IgD-negative memory B cell (primary cell): ENCODE results near the gene PSG1. TPM values are rescaled to one million over a fixed set of nuclear protein-coding genes. Genes with fewer than 3 reads are reported as not detected.
"Not testable (repeated sequence)": the region's sequence is repeated elsewhere in the genome, so short reads cannot be mapped to it uniquely, and the experiment has no call there.

Experiments
- H3K27ac Mint-ChIP-seq, 3 donors: one replicate each; pipeline ENCODE4 v1.8.0; 2020 to 2022; ENCODE audit warnings: mild to moderate bottlenecking in 3 of 3, mixed read lengths in 3 of 3, moderate library complexity in 1 of 3
- H3K27me3 Mint-ChIP-seq: one replicate; pipeline ENCODE4 v1.8.0; 2021; ENCODE audit warnings: mixed read lengths
- H3K36me3 Mint-ChIP-seq: one replicate; pipeline ENCODE4 v1.8.0; 2020; ENCODE audit warnings: mild to moderate bottlenecking, mixed read lengths
- H3K4me1 Mint-ChIP-seq, 3 donors: one replicate each; pipeline ENCODE4 v1.8.0; 2020 to 2022; ENCODE audit warnings: mixed read lengths in 3 of 3, mild to moderate bottlenecking in 1 of 3
- H3K4me3 Mint-ChIP-seq, 4 donors: one replicate each; pipeline ENCODE4 v1.8.0; 2020 to 2022; ENCODE audit warnings: mild to moderate bottlenecking in 4 of 4, mixed read lengths in 4 of 4, moderate library complexity in 3 of 4
- H3K9me3 Mint-ChIP-seq, 3 donors: one replicate each; pipeline ENCODE4 v1.8.0; 2020 to 2021; ENCODE audit warnings: mixed read lengths in 3 of 3, mild to moderate bottlenecking in 1 of 3
- polyA plus RNA-seq: library from polyadenylated mRNA; unstranded; fragments of 300-500 nt; fragmentation: Illumina TruSeq; gene quantifications from one replicate; pipeline ENCODE4 v1.2.3, GENCODE V29; 2021

Gene PSG1
- polyA plus RNA-seq, 1 donor from 2014 or later, result not detected

GRCh38 chr19:42854745-42855144 lies 24.8 kb downstream of the PSG1 start:
- not testable (repeated sequence) for H3K36me3 Mint-ChIP-seq, H3K4me1 Mint-ChIP-seq, H3K27ac Mint-ChIP-seq, H3K4me3 Mint-ChIP-seq, H3K27me3 Mint-ChIP-seq, H3K9me3 Mint-ChIP-seq

GRCh38 chr19:42853231-42853630 lies 26.3 kb downstream of the PSG1 start:
- H3K27ac Mint-ChIP-seq, H3K9me3 Mint-ChIP-seq, H3K4me1 Mint-ChIP-seq, H3K36me3 Mint-ChIP-seq, H3K4me3 Mint-ChIP-seq, H3K27me3 Mint-ChIP-seq: not testable (repeated sequence)

DNA sequence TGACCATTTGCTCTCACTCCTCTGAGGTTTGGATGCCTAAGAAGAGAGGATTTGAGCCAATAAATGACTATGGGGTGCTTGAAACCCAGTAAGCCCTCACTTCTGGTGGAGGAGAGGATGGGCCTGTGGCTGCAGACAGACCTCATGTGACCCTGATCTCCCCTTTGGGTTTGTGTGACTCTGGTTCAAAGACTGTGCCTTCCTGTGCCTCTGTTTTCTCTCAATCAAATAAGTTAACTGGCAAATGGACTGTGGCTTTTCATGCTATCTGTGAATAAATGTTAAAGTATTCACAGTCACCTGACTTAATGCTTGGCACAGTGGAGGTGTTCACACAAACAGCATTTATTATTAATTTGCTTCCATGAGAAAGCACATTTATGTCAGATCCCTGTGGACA lies 26.7 kb downstream of the PSG1 start:
- not testable (repeated sequence) for H3K27ac Mint-ChIP-seq, H3K36me3 Mint-ChIP-seq, H3K27me3 Mint-ChIP-seq, H3K4me1 Mint-ChIP-seq, H3K4me3 Mint-ChIP-seq, H3K9me3 Mint-ChIP-seq

GRCh38 chr19:42851718-42852280 lies 27.7 kb downstream of the PSG1 start:
- H3K4me3 Mint-ChIP-seq, H3K27ac Mint-ChIP-seq, H3K4me1 Mint-ChIP-seq, H3K27me3 Mint-ChIP-seq, H3K36me3 Mint-ChIP-seq, H3K9me3 Mint-ChIP-seq: not testable (repeated sequence)

DNA sequence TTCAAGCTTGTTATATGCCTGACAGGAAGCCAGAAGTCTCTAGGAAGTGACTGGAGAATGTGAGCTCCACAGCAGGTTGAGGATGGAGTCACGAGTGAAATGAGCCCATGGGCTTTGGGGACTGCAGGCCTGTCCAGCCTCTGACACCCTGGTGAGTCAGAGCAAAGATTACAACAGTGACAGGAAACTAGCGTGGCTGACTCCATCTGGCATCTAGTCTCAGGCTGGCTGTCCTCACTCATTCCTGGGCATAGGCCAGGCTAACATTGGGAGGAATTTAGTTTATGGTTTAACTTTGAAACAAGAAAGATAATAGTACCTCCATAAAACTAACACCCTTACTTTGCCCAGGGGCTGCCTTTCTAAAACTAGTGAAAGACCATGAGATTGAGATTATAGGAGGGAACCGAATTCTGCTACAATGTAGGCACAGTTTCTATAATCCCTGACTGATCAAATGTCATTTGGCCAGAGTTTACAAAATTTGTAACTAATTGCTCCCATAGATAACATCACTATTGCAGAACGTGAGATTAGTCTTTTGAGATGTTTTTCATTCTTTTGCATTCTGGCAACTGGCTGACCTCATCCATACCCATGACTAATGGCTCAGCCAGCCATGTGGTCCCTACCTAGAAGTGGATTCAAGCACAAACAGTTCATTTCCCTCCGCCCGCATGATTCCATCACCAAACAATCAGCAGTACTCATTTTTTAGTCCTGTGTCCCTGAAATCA lies 28.4 kb downstream of the PSG1 start:
- Mint-ChIP-seq H3K4me1 (no peaks in the 10 kb centered on the region), H3K4me3 (no peak overlapping the region), H3K27ac (no peak overlapping the region), H3K9me3 (peaks cover 0 to 3% (median 2%) of the 10 kb centered on the region in 3 donors), H3K36me3 (no peaks in the 10 kb centered on the region), H3K27me3 (peaks cover 4% of the 10 kb centered on the region)

GRCh38 chr19:42846597-42846996 lies 32.9 kb downstream of the PSG1 start:
- Mint-ChIP-seq H3K4me1 (no peaks in the 10 kb centered on the region), H3K36me3 (no peaks in the 10 kb centered on the region), H3K27ac (no peak overlapping the region), H3K27me3 (peaks cover 6% of the 10 kb centered on the region), H3K9me3 (peaks cover 0 to 5% (median 4%) of the 10 kb centered on the region in 3 donors), H3K4me3 (no peak overlapping the region)

DNA sequence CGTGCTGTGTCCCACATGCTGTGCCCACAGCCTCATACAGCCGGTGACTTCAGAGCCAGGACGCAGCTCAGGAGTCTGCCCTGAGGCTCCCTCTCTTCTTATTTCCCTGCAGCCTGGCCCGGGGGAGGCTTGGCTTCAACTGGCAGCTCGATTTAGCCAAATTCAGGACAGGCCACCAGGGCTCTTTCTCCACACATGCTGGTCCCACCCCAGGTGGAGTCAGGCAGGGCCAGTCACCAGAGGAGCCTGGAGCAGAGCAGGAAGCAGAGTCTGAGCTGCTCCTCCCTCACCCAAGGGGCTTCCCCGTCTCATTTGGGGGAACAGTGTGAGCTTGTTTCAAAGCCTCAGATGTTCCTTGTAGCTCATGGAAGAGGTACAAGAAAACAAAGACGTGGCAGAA lies 35.9 kb downstream of the PSG1 start:
- not testable (repeated sequence) for H3K27ac Mint-ChIP-seq, H3K9me3 Mint-ChIP-seq, H3K36me3 Mint-ChIP-seq, H3K4me1 Mint-ChIP-seq, H3K4me3 Mint-ChIP-seq, H3K27me3 Mint-ChIP-seq

GRCh38 chr19:42832746-42833442 lies 46.6 kb downstream of the PSG1 start:
- not testable (repeated sequence) for H3K27ac Mint-ChIP-seq, H3K27me3 Mint-ChIP-seq, H3K4me1 Mint-ChIP-seq, H3K36me3 Mint-ChIP-seq, H3K9me3 Mint-ChIP-seq, H3K4me3 Mint-ChIP-seq

GRCh38 chr19:42832023-42832680 lies 47.4 kb downstream of the PSG1 start:
- not testable (repeated sequence) for H3K27ac Mint-ChIP-seq, H3K4me3 Mint-ChIP-seq, H3K27me3 Mint-ChIP-seq

DNA sequence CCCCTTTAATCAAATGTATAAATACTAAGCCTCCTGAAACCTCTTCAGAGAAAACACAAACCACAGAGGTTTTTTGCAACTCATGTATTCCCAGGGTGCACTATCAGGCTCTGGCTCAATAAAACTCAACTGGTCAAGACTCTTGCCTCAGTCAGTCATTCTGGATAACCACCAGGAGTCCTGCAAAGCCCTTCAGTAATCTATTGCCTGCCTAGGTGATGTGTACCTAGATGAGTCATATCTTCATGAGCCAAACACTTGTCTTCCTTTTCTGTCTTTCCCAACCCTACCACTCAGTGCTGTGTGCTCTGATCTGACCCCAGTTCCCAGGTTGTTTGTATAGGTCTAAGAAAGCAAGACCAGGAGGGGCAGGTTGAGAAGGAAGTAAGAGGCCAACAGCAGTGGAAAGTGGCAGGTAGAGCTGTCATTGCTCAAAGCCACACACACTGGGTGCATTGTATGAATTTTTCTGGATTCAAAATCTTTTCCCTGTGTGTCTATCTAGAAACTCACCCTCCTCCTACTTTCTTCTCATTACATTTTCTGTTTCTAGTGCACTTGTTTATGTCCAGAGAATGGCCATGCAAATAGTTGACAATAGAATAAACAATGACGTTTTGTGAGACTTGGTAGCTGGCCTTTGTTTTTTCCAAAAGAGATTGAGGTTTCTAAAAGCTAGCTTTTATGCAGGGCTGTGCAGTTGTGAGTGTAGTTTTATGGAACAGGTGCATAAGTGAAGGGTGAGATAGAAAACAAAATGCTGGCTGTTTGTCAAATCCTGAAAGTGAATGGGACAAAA lies 48.1 kb downstream of the PSG1 start:
- Mint-ChIP-seq H3K36me3 (no peaks in the 10 kb centered on the region), H3K9me3 (peaks cover 0 to 5% (median 4%) of the 10 kb centered on the region in 3 donors), H3K4me3 (no peak overlapping the region), H3K27ac (no peak overlapping the region), H3K4me1 (no peaks in the 10 kb centered on the region), H3K27me3 (peaks cover 7% of the 10 kb centered on the region)

More at GRCh38 chr19:42832023-42832680, 47.4 kb downstream of the PSG1 start:
- not testable (repeated sequence) for H3K4me1 Mint-ChIP-seq, H3K36me3 Mint-ChIP-seq, H3K9me3 Mint-ChIP-seq

DNA sequence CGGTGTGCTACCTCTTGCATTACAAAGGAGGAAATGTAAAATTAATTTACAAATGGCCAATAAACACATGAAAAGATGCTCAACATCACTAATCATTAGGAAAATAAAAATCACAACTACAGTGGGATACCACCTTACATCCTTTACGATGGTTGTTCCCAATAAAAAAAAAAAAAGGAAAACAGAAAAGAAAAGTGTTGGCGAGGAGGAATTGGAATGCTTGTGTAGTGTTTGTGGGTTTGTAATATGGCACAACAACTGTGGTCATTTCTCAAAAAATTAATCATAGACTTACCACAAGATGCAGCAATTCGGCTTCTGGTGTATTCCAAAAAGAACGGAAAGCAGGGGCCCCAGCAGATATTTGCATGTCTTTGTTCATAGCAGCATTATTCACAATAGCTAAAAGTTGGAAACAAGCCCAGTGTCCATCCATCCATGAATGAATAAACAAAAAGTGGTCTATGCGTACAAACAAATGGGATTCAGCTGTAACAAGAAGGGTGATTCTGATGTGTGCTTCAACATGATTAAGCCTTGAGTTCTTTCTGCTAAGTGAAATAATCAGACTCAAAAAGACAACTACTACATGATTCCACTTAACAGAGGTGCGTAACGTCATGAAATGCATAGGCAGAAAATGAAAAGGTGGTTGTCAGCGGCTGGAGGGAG lies 58.1 kb downstream of the PSG1 start:
- H3K27ac Mint-ChIP-seq, H3K4me1 Mint-ChIP-seq, H3K36me3 Mint-ChIP-seq, H3K27me3 Mint-ChIP-seq, H3K4me3 Mint-ChIP-seq: not testable (repeated sequence)
- H3K9me3 Mint-ChIP-seq, result peaks cover 1 to 12% (median 9%) of the 10 kb centered on the region in 3 donors

- H3K4me1 Mint-ChIP-seq, H3K4me3 Mint-ChIP-seq, H3K27me3 Mint-ChIP-seq, H3K27ac Mint-ChIP-seq, H3K36me3 Mint-ChIP-seq, H3K9me3 Mint-ChIP-seq: not testable (repeated sequence)
Observed at GRCh38 chr19:42819960-42820650, 59.4 kb downstream of the PSG1 start.

GRCh38 chr19:42816894-42817293 lies 62.6 kb downstream of the PSG1 start:
- no peak overlapping the region for H3K4me3 Mint-ChIP-seq
- H3K27me3 Mint-ChIP-seq, result peaks cover 5% of the 10 kb centered on the region
- H3K4me1 Mint-ChIP-seq, result no peaks in the 10 kb centered on the region
- no peak overlapping the region for H3K27ac Mint-ChIP-seq
- H3K36me3 Mint-ChIP-seq, result peaks cover 5% of the 10 kb centered on the region
- H3K9me3 Mint-ChIP-seq, result peaks cover 1 to 4% (median 4%) of the 10 kb centered on the region in 3 donors
